Stimulated activated memory B cell treated with anti-CD40 and anti-IgM and Interleukin-4, amounts not matched to agents 10 μg/mL and 1 μg/mL and 100 μg/mL, for 72 hours (primary cell): Measurements from ENCODE around the gene ACTR8.

ENCODE experiments used
- ATAC-seq: fragments of 150-1000 bp; cut with Tn5 transposase; 2 replicates; pipeline ENCODE4 v1.10.0; 2021
- H3K27ac Mint-ChIP-seq: one replicate; pipeline ENCODE4 v1.8.0; 2022; ENCODE audit warnings: mild to moderate bottlenecking, mixed read lengths
- H3K27me3 Mint-ChIP-seq: one replicate; pipeline ENCODE4 v1.8.0; 2022; ENCODE audit warnings: mixed read lengths
- H3K36me3 Mint-ChIP-seq: one replicate; pipeline ENCODE4 v1.8.0; 2022; ENCODE audit warnings: mixed read lengths
- H3K4me1 Mint-ChIP-seq: one replicate; pipeline ENCODE4 v1.8.0; 2022; ENCODE audit warnings: mixed read lengths
- H3K4me3 Mint-ChIP-seq: one replicate; pipeline ENCODE4 v1.8.0; 2022; ENCODE audit warnings: mild to moderate bottlenecking, moderate library complexity, mixed read lengths
- H3K9me3 Mint-ChIP-seq: one replicate; pipeline ENCODE4 v1.8.0; 2022; ENCODE audit warnings: mixed read lengths

Gene ACTR8

GRCh38 chr3:53885239-53885638, 3.3 kb upstream of the ACTR8 start:
- Mint-ChIP-seq H3K36me3 (peaks cover 31% of the 10 kb centered on the region), H3K4me1 (peaks cover 39% of the 10 kb centered on the region), H3K4me3 (no peak overlapping the region), H3K9me3 (no peaks in the 10 kb centered on the region), H3K27ac (no peak overlapping the region), H3K27me3 (no peaks in the 10 kb centered on the region)
- no peak for ATAC-seq

GRCh38 chr3:53884623-53885022, 2.7 kb upstream of the ACTR8 start:
- no peaks in the 10 kb centered on the region for H3K27me3 Mint-ChIP-seq
- H3K9me3 Mint-ChIP-seq, result no peaks in the 10 kb centered on the region
- no peak for ATAC-seq
- H3K36me3 Mint-ChIP-seq, result peaks cover 35% of the 10 kb centered on the region
- peaks cover 34% of the 10 kb centered on the region for H3K4me1 Mint-ChIP-seq
- no peak overlapping the region for H3K27ac Mint-ChIP-seq
- H3K4me3 Mint-ChIP-seq, result no peak overlapping the region

- Mint-ChIP-seq H3K27ac (peak overlapping the region; percentile 89), H3K9me3 (no peaks in the 10 kb centered on the region), H3K4me1 (peaks cover 25% of the 10 kb centered on the region), H3K27me3 (no peaks in the 10 kb centered on the region), H3K4me3 (peak overlapping the region; percentile 96), H3K36me3 (peaks cover 38% of the 10 kb centered on the region)
- ATAC-seq, result no peak
Observed at GRCh38 chr3:53883008-53883407, 1.1 kb upstream of the ACTR8 start.

GRCh38 chr3:53880396-53881345, 1.3 kb downstream of the ACTR8 start:
- Mint-ChIP-seq H3K27me3 (no peaks in the 10 kb centered on the region), H3K4me1 (peaks cover 26% of the 10 kb centered on the region), H3K27ac (peak overlapping the region; percentile 89), H3K4me3 (peak overlapping the region; percentile 96), H3K36me3 (peaks cover 48% of the 10 kb centered on the region), H3K9me3 (no peaks in the 10 kb centered on the region)
- ATAC-seq, result no peak

GRCh38 chr3:53865732-53866499, 16.0 kb downstream of the ACTR8 start:
- H3K9me3 Mint-ChIP-seq, result no peaks in the 10 kb centered on the region
- H3K27ac Mint-ChIP-seq, result no peak overlapping the region
- H3K27me3 Mint-ChIP-seq, result no peaks in the 10 kb centered on the region
- H3K36me3 Mint-ChIP-seq, result peaks cover 86% of the 10 kb centered on the region
- no peak for ATAC-seq
- H3K4me1 Mint-ChIP-seq, result peaks cover 27% of the 10 kb centered on the region
- no peak overlapping the region for H3K4me3 Mint-ChIP-seq

- Mint-ChIP-seq H3K36me3 (peaks cover 72% of the 10 kb centered on the region), H3K4me3 (no peak overlapping the region), H3K4me1 (peaks cover 37% of the 10 kb centered on the region), H3K27ac (no peak overlapping the region), H3K9me3 (no peaks in the 10 kb centered on the region), H3K27me3 (no peaks in the 10 kb centered on the region)
- no peak for ATAC-seq
Observed at GRCh38 chr3:53863145-53863544, 18.8 kb downstream of the ACTR8 start.

GRCh38 chr3:53862241-53862640, 19.7 kb downstream of the ACTR8 start:
- no peak for ATAC-seq
- no peak overlapping the region for H3K4me3 Mint-ChIP-seq
- no peaks in the 10 kb centered on the region for H3K27me3 Mint-ChIP-seq
- no peak overlapping the region for H3K27ac Mint-ChIP-seq
- H3K4me1 Mint-ChIP-seq, result peaks cover 46% of the 10 kb centered on the region
- H3K36me3 Mint-ChIP-seq, result peaks cover 72% of the 10 kb centered on the region
- no peaks in the 10 kb centered on the region for H3K9me3 Mint-ChIP-seq

- Mint-ChIP-seq H3K9me3 (no peaks in the 10 kb centered on the region), H3K27ac (no peak overlapping the region), H3K27me3 (no peaks in the 10 kb centered on the region), H3K36me3 (peaks cover 71% of the 10 kb centered on the region), H3K4me3 (no peak overlapping the region), H3K4me1 (peaks cover 62% of the 10 kb centered on the region)
- no peak for ATAC-seq
Observed at GRCh38 chr3:53860196-53860595, 21.8 kb downstream of the ACTR8 start.

- Mint-ChIP-seq H3K36me3 (peaks cover 67% of the 10 kb centered on the region), H3K9me3 (no peaks in the 10 kb centered on the region), H3K27me3 (no peaks in the 10 kb centered on the region), H3K4me1 (peaks cover 52% of the 10 kb centered on the region), H3K27ac (no peak overlapping the region), H3K4me3 (no peak overlapping the region)
- no peak for ATAC-seq
Observed at GRCh38 chr3:53859178-53859577, 22.8 kb downstream of the ACTR8 start.

GRCh38 chr3:53858096-53858741, 23.7 kb downstream of the ACTR8 start:
- Mint-ChIP-seq H3K27ac (peak overlapping the region; percentile 44), H3K36me3 (peaks cover 65% of the 10 kb centered on the region), H3K9me3 (no peaks in the 10 kb centered on the region), H3K27me3 (no peaks in the 10 kb centered on the region), H3K4me3 (no peak overlapping the region), H3K4me1 (peaks cover 47% of the 10 kb centered on the region)
- ATAC-seq, result peak; percentile 44

- no peaks in the 10 kb centered on the region for H3K27me3 Mint-ChIP-seq
- peak; percentile 73 for ATAC-seq
- no peaks in the 10 kb centered on the region for H3K9me3 Mint-ChIP-seq
- peak overlapping the region; percentile 44 for H3K27ac Mint-ChIP-seq
- no peak overlapping the region for H3K4me3 Mint-ChIP-seq
- H3K36me3 Mint-ChIP-seq, result peaks cover 54% of the 10 kb centered on the region
- H3K4me1 Mint-ChIP-seq, result peaks cover 35% of the 10 kb centered on the region
Observed at GRCh38 chr3:53856964-53857363, 25.0 kb downstream of the ACTR8 start.

GRCh38 chr3:53850895-53851294, 31.1 kb downstream of the ACTR8 start:
- Mint-ChIP-seq H3K27ac (no peak overlapping the region), H3K4me1 (peaks cover 9% of the 10 kb centered on the region), H3K4me3 (no peak overlapping the region), H3K9me3 (no peaks in the 10 kb centered on the region), H3K27me3 (peaks cover 10% of the 10 kb centered on the region), H3K36me3 (peaks cover 39% of the 10 kb centered on the region)
- ATAC-seq, result no peak

- Mint-ChIP-seq H3K27ac (no peak overlapping the region), H3K4me3 (no peak overlapping the region), H3K27me3 (peaks cover 10% of the 10 kb centered on the region), H3K9me3 (no peaks in the 10 kb centered on the region), H3K4me1 (peaks cover 13% of the 10 kb centered on the region), H3K36me3 (peaks cover 35% of the 10 kb centered on the region)
- no peak for ATAC-seq
Observed at GRCh38 chr3:53849916-53850315, 32.0 kb downstream of the ACTR8 start.

GRCh38 chr3:53846851-53847155, 35.1 kb downstream of the ACTR8 start:
- no peak for ATAC-seq
- H3K27ac Mint-ChIP-seq, result peak overlapping the region; percentile 32
- H3K4me3 Mint-ChIP-seq, result peak overlapping the region; percentile 79
- H3K4me1 Mint-ChIP-seq, result peaks cover 41% of the 10 kb centered on the region
- H3K27me3 Mint-ChIP-seq, result peaks cover 10% of the 10 kb centered on the region
- H3K36me3 Mint-ChIP-seq, result peaks cover 25% of the 10 kb centered on the region
- no peaks in the 10 kb centered on the region for H3K9me3 Mint-ChIP-seq

- H3K4me1 Mint-ChIP-seq, result peaks cover 41% of the 10 kb centered on the region
- H3K27ac Mint-ChIP-seq, result peak within 1 kb of the TSS; percentile 80
- ATAC-seq, result peak; percentile 61
- no peaks in the 10 kb centered on the region for H3K9me3 Mint-ChIP-seq
- peak within 1 kb of the TSS; percentile 79 for H3K4me3 Mint-ChIP-seq
- H3K27me3 Mint-ChIP-seq, result peaks cover 10% of the 10 kb centered on the region
- peaks cover 22% of the 10 kb centered on the region for H3K36me3 Mint-ChIP-seq
Observed at GRCh38 chr3:53846134-53846850, 35.7 kb downstream of the ACTR8 start, which contains the start of the genes CHDH and IL17RB. CHDH (minus strand) TSS chr3:53846419; CDS start chr3:53824008, 22,411 bp downstream. IL17RB (plus strand) TSS chr3:53846568; CDS start chr3:53846589, 21 bp downstream.
